ENCODE data around the gene TMEM40.
A peak's percentile ranks its signal among the peaks of the same experiment; 100 is the strongest.
"Not testable (repeated sequence)": the region's sequence is repeated elsewhere in the genome, so short reads cannot be mapped to it uniquely, and the experiment has no call there.

TMEM40 gene

GRCh38 chr3:12724794-12725193 is 34.3 kb downstream of the TMEM40 start:
- DNase-seq: no peak
- Histone ChIP-seq H3K23ac (ENCODE audit: low read length in 2 of 2) (no peak overlapping the region), H2BK120ac (ENCODE audit: low read depth, low read length) (no peak overlapping the region), H3K4me3 (ENCODE audit: insufficient read depth in 1 of 2, low read depth in 1 of 2, low read length in 2 of 2) (no peak overlapping the region), H2BK12ac (ENCODE audit: low read length in 2 of 2) (no peak overlapping the region), H3K79me1 (replicated peaks; ENCODE audit: low read length, poor library complexity, severe bottlenecking) (no peaks in the 10 kb centered on the region), H4K91ac (ENCODE audit: low read length) (no peak overlapping the region), H4K8ac (ENCODE audit: low read length) (no peak overlapping the region), H3K4me2 (ENCODE audit: low read length, poor library complexity, severe bottlenecking) (no peak overlapping the region), H2AK5ac (ENCODE audit: low read length, severe bottlenecking) (no peak overlapping the region), H3K27ac (ENCODE audit: low read length, poor library complexity, severe bottlenecking) (no peak overlapping the region), H3K4ac (ENCODE audit: low read depth in 1 of 2, low read length in 2 of 2) (no peak overlapping the region), H3K9ac (ENCODE audit: low read length) (no peak overlapping the region), H3K14ac (ENCODE audit: low read length in 2 of 2) (no peak overlapping the region), H3K18ac (ENCODE audit: low read depth in 1 of 2, low read length in 2 of 2) (no peak overlapping the region), H3K9me3 (ENCODE audit: control insufficient read depth, low read length) (no peaks in the 10 kb centered on the region), H2BK5ac (ENCODE audit: low read depth, low read length, poor library complexity, severe bottlenecking) (no peak overlapping the region), H2BK15ac (ENCODE audit: low read depth, poor library complexity, severe bottlenecking) (no peak overlapping the region), H3K4me1 (ENCODE audit: control insufficient read depth, insufficient read depth, low read depth, low read length) (peaks cover 2% of the 10 kb centered on the region), H3K27me3 (ENCODE audit: control insufficient read depth in 1 of 2, insufficient read depth in 1 of 2, low read length in 2 of 2) (peaks cover 0 to 10% of the 10 kb centered on the region in 2 experiments), H3K36me3 (ENCODE audit: control insufficient read depth in 1 of 2, insufficient read depth in 2 of 2, low read depth in 1 of 2, low read length in 2 of 2) (no peaks in the 10 kb centered on the region), H2AFZ (ENCODE audit: low read depth, low read length) (no peak overlapping the region)
- WGBS: 94% methylated on average over 3 of the region's 4 CpGs

GRCh38 chr3:12723362-12723761 is 35.7 kb downstream of the TMEM40 start:
- not testable (repeated sequence) for H3K36me3 ChIP-seq (ENCODE audit: control insufficient read depth in 1 of 2, insufficient read depth in 2 of 2, low read depth in 1 of 2, low read length in 2 of 2); H2BK120ac ChIP-seq (ENCODE audit: low read depth, low read length); H4K91ac ChIP-seq (ENCODE audit: low read length); H3K9me3 ChIP-seq (ENCODE audit: control insufficient read depth, low read length); H3K4ac ChIP-seq (ENCODE audit: low read depth in 1 of 2, low read length in 2 of 2); H2AK5ac ChIP-seq (ENCODE audit: low read length, severe bottlenecking); H2BK15ac ChIP-seq (ENCODE audit: low read depth, poor library complexity, severe bottlenecking); H3K79me1 ChIP-seq (replicated peaks; ENCODE audit: low read length, poor library complexity, severe bottlenecking); H2AFZ ChIP-seq (ENCODE audit: low read depth, low read length); H3K27ac ChIP-seq (ENCODE audit: low read length, poor library complexity, severe bottlenecking); H4K8ac ChIP-seq (ENCODE audit: low read length); H3K4me1 ChIP-seq (ENCODE audit: control insufficient read depth, insufficient read depth, low read depth, low read length); H2BK5ac ChIP-seq (ENCODE audit: low read depth, low read length, poor library complexity, severe bottlenecking); H3K4me3 ChIP-seq (ENCODE audit: insufficient read depth in 1 of 2, low read depth in 1 of 2, low read length in 2 of 2); H3K9ac ChIP-seq (ENCODE audit: low read length); H3K23ac ChIP-seq (ENCODE audit: low read length in 2 of 2); H3K14ac ChIP-seq (ENCODE audit: low read length in 2 of 2); H3K18ac ChIP-seq (ENCODE audit: low read depth in 1 of 2, low read length in 2 of 2); H3K4me2 ChIP-seq (ENCODE audit: low read length, poor library complexity, severe bottlenecking); H2BK12ac ChIP-seq (ENCODE audit: low read length in 2 of 2)
- H3K27me3 ChIP-seq (ENCODE audit: control insufficient read depth in 1 of 2, insufficient read depth in 1 of 2, low read length in 2 of 2): peaks cover 0 to 18% of the 10 kb centered on the region in 2 experiments
- DNase-seq: peak; percentile 18

- no peaks in the 10 kb centered on the region for H3K36me3 ChIP-seq (ENCODE audit: control insufficient read depth in 1 of 2, insufficient read depth in 2 of 2, low read depth in 1 of 2, low read length in 2 of 2)
- no peak for DNase-seq
- no peak overlapping the region for H4K8ac ChIP-seq (ENCODE audit: low read length)
- H3K14ac ChIP-seq (ENCODE audit: low read length in 2 of 2): no peak overlapping the region
- no peak overlapping the region for H3K27ac ChIP-seq (ENCODE audit: low read length, poor library complexity, severe bottlenecking)
- no peak overlapping the region for H2BK120ac ChIP-seq (ENCODE audit: low read depth, low read length)
- H3K4ac ChIP-seq (ENCODE audit: low read depth in 1 of 2, low read length in 2 of 2): no peak overlapping the region
- whole genome bisulfite sequencing: 80% methylated on average over 3 of the region's 3 CpGs
- H3K9me3 ChIP-seq (ENCODE audit: control insufficient read depth, low read length): no peaks in the 10 kb centered on the region
- H2AFZ ChIP-seq (ENCODE audit: low read depth, low read length): no peak overlapping the region
- no peak overlapping the region for H2BK15ac ChIP-seq (ENCODE audit: low read depth, poor library complexity, severe bottlenecking)
- H3K9ac ChIP-seq (ENCODE audit: low read length): no peak overlapping the region
- H3K4me1 ChIP-seq (ENCODE audit: control insufficient read depth, insufficient read depth, low read depth, low read length): peaks cover under 1% of the 10 kb centered on the region
- H3K79me1 ChIP-seq (replicated peaks; ENCODE audit: low read length, poor library complexity, severe bottlenecking): no peaks in the 10 kb centered on the region
- H3K23ac ChIP-seq (ENCODE audit: low read length in 2 of 2): no peak overlapping the region
- no peak overlapping the region for H3K4me2 ChIP-seq (ENCODE audit: low read length, poor library complexity, severe bottlenecking)
- H3K18ac ChIP-seq (ENCODE audit: low read depth in 1 of 2, low read length in 2 of 2): no peak overlapping the region
- no peak overlapping the region for H2BK5ac ChIP-seq (ENCODE audit: low read depth, low read length, poor library complexity, severe bottlenecking)
- peaks cover 0 to 18% of the 10 kb centered on the region in 2 experiments for H3K27me3 ChIP-seq (ENCODE audit: control insufficient read depth in 1 of 2, insufficient read depth in 1 of 2, low read length in 2 of 2)
- no peak overlapping the region for H4K91ac ChIP-seq (ENCODE audit: low read length)
- no peak overlapping the region for H2BK12ac ChIP-seq (ENCODE audit: low read length in 2 of 2)
- no peak overlapping the region for H2AK5ac ChIP-seq (ENCODE audit: low read length, severe bottlenecking)
- no peak overlapping the region for H3K4me3 ChIP-seq (ENCODE audit: insufficient read depth in 1 of 2, low read depth in 1 of 2, low read length in 2 of 2)
These were observed 36.8 kb downstream of the TMEM40 start for GRCh38 chr3:12722226-12722625.

GRCh38 chr3:12719984-12720898 is 38.8 kb downstream of the TMEM40 start:
- Histone ChIP-seq H2BK5ac (ENCODE audit: low read depth, low read length, poor library complexity, severe bottlenecking) (no peak overlapping the region), H2BK12ac (ENCODE audit: low read length in 2 of 2) (no peak overlapping the region), H3K36me3 (ENCODE audit: control insufficient read depth in 1 of 2, insufficient read depth in 2 of 2, low read depth in 1 of 2, low read length in 2 of 2) (no peaks in the 10 kb centered on the region), H3K23ac (ENCODE audit: low read length in 2 of 2) (no peak overlapping the region), H4K91ac (ENCODE audit: low read length) (no peak overlapping the region), H2AK5ac (ENCODE audit: low read length, severe bottlenecking) (no peak overlapping the region), H3K27ac (ENCODE audit: low read length, poor library complexity, severe bottlenecking) (no peak overlapping the region), H3K14ac (ENCODE audit: low read length in 2 of 2) (no peak overlapping the region), H3K27me3 (ENCODE audit: control insufficient read depth in 1 of 2, insufficient read depth in 1 of 2, low read length in 2 of 2) (peaks cover 0 to 14% of the 10 kb centered on the region in 2 experiments), H3K18ac (ENCODE audit: low read depth in 1 of 2, low read length in 2 of 2) (no peak overlapping the region), H2BK15ac (ENCODE audit: low read depth, poor library complexity, severe bottlenecking) (no peak overlapping the region), H3K4me2 (ENCODE audit: low read length, poor library complexity, severe bottlenecking) (no peak overlapping the region), H4K8ac (ENCODE audit: low read length) (no peak overlapping the region), H3K4ac (ENCODE audit: low read depth in 1 of 2, low read length in 2 of 2) (no peak overlapping the region), H2AFZ (ENCODE audit: low read depth, low read length) (no peak overlapping the region), H3K79me1 (replicated peaks; ENCODE audit: low read length, poor library complexity, severe bottlenecking) (no peaks in the 10 kb centered on the region), H3K9ac (ENCODE audit: low read length) (peak overlapping the region; percentile 82), H2BK120ac (ENCODE audit: low read depth, low read length) (no peak overlapping the region), H3K4me1 (ENCODE audit: control insufficient read depth, insufficient read depth, low read depth, low read length) (peaks cover 1% of the 10 kb centered on the region), H3K9me3 (ENCODE audit: control insufficient read depth, low read length) (no peaks in the 10 kb centered on the region), H3K4me3 (ENCODE audit: insufficient read depth in 1 of 2, low read depth in 1 of 2, low read length in 2 of 2) (peak overlapping the region in 1 of 2 experiments; percentile 78)
- 28% methylated on average over 16 of the region's 17 CpGs for WGBS
- peak; percentile 90 for DNase-seq
